Stimulated activated CD8-positive, alpha-beta memory T cell treated with anti-CD3 and anti-CD28 coated beads, Interleukin-7, amount 100 ng/mL, for 1 hour (primary cell): ENCODE results near the gene KPNA4.
A peak's percentile ranks its signal among the peaks of the same experiment; 100 is the strongest.
"Not testable (repeated sequence)": the region's sequence is repeated elsewhere in the genome, so short reads cannot be mapped to it uniquely, and the experiment has no call there.

ENCODE experiments used
- DNase-seq, 2 donors: peaks; one replicate each; pipeline ENCODE4 v3.0.0-alpha.2; 2020; ENCODE audit warnings: low read depth in 2 of 2

The KPNA4 gene, protein sequence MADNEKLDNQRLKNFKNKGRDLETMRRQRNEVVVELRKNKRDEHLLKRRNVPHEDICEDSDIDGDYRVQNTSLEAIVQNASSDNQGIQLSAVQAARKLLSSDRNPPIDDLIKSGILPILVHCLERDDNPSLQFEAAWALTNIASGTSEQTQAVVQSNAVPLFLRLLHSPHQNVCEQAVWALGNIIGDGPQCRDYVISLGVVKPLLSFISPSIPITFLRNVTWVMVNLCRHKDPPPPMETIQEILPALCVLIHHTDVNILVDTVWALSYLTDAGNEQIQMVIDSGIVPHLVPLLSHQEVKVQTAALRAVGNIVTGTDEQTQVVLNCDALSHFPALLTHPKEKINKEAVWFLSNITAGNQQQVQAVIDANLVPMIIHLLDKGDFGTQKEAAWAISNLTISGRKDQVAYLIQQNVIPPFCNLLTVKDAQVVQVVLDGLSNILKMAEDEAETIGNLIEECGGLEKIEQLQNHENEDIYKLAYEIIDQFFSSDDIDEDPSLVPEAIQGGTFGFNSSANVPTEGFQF

DNA sequence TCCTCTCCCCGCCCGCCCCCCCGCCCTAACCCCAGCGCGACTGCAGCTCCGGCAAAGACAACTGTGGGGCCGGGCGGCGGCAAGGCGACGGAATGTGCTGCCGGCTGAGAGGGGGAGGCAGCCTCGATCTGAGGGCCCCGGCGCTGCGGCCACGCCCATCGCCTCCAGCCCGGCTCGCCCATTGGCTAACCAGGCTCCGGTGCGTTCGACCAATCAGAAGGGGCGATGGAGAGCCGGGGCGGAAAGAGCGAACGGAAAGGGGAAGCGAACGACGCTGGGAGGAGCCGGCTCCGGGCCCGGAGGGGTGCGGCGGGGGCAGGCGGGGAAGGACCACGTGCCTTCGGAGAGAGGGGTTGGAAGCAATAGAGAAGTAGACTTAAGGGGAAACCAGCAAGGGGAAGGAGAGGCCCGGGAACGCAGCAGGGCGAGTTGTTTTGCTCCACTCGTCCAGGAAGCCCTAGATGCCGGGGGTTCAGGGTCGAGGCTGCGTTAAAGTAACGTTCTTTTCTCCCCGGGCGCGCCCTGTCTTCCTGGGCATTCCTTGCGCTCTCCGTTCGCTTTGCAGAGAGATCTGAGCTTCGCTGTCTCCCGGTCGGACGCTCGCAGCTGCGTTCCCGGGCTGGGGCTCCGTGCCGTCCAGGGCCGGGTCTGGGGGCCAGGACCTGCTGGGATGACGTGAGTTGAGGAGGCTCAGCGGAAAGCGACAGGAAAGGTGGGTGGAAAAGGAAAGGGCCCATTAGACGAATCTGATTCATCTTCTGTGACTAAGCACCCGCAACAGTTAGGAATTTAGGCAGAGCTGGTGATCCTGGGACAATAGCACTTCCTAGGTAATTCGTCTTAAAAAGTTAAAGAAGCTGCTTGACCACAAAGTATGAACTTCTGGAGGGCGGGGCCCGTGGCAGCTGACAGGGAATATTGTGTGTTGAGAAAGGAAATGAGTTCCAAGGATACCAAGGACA lies at the start of gene KPNA4:
Gene KPNA4 (minus strand): TSS at position 130 of the 962 bp plus-strand sequence. CDS start 289 bp downstream, outside the sequence.
- peak; percentile 92 to 95 for DNase-seq

GRCh38 chr3:160613661-160614060 lies 48.3 kb upstream of the KPNA4 start:
- DNase-seq, result no peak

DNA sequence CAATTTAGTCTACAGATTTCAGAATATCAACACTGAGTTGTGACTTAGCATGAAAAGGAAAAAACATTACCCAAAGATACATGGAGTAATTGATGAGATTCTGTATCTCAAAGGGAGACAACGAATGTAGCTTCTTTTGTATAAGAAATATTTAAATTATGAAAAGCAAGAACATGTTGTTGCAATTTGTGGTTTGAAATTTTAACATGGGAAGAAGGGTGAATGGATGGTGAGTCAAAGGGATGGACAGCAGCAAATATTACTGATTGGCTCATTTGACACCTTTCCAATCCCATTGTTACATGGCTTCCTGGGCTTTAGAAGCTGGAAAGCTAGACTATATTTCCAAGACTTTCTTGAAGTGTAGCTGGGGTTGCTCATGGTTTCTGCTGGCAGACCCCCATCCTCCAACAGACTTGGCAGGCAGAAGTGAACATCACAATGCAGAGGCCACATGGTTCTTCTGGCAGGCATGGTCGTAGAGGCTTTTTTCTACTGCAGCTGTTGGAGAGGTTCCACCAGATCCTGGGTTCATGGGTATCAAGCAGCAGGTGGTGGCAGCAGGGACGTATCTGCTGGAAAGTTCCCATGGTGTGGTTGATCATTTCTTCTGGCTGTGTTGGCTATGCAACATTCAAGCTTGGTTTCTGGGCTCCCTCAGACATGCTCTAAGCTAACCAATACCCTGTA lies 47.2 kb upstream of the KPNA4 start:
- no peak for DNase-seq

GRCh38 chr3:160611141-160611540 lies 45.8 kb upstream of the KPNA4 start:
- DNase-seq, result no peak

GRCh38 chr3:160608870-160609269 lies 43.5 kb upstream of the KPNA4 start:
- no peak for DNase-seq

DNA sequence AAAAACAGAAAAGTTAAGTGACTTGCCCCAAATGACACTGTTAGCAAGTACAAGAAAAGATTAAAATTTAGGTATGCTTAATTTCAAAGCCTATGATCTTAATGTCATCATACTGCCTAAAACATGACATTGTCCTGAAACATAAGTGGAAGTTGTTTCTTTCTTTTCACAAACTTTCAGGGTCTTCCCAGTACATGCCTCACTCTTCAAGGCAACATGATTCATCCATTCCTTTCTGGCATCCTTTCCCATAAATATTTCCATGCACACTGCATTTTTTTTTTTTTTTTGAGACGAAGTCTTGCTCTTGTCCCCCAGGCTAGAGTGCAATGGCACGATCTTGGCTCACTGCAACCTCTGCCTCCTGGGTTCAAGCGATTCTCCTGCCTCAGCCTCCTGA lies 42.5 kb upstream of the KPNA4 start:
- DNase-seq, result no peak

- no peak for DNase-seq
Measured at GRCh38 chr3:160605315-160605714, 39.9 kb upstream of the KPNA4 start.

- not testable (repeated sequence) for DNase-seq
Measured at GRCh38 chr3:160603845-160604244, 38.5 kb upstream of the KPNA4 start.

- DNase-seq, result no peak
Measured at GRCh38 chr3:160602259-160602658, 36.9 kb upstream of the KPNA4 start.

GRCh38 chr3:160601288-160601687 lies 35.9 kb upstream of the KPNA4 start:
- DNase-seq, result no peak

DNA sequence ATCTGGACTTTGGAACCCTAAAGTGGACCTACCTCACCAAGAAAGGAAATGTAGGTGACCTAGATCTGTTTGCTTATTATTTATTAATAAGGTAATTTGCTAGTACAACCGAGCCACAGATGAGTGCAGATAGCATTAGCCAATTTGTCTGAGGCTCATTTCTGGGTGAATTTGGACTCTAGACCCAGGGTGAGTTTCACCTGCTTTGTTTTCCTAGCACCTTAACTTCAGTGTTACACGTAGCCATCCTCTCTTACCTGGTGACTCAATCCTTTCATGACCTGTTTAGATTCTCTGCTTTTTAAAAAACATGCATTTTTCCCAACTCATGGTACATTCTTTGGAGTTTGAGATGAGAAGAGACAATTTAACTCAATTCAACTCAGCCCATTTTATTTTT lies 33.5 kb upstream of the KPNA4 start:
- DNase-seq, result no peak

GRCh38 chr3:160588023-160588422 lies 22.7 kb upstream of the KPNA4 start:
- no peak for DNase-seq

GRCh38 chr3:160587105-160587504 lies 21.7 kb upstream of the KPNA4 start:
- DNase-seq, result no peak

DNA sequence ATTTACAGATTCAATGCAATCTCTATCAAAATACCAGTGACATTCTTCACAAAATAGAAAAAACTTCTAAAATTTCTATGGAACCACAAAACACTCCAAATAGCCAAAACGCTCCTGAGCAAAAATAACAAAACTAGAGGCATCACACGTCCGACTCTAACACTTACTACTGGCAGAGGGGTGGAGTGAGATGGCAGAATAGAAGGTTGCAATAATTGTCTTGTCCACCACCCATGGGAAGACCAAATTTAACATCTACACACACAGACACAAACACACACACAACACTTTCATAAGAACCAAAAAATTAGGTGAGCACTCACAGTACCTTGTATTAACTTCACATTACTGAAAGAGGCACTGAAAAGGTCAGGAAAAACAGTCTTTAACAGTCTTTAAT lies 21.3 kb upstream of the KPNA4 start:
- no peak for DNase-seq

DNA sequence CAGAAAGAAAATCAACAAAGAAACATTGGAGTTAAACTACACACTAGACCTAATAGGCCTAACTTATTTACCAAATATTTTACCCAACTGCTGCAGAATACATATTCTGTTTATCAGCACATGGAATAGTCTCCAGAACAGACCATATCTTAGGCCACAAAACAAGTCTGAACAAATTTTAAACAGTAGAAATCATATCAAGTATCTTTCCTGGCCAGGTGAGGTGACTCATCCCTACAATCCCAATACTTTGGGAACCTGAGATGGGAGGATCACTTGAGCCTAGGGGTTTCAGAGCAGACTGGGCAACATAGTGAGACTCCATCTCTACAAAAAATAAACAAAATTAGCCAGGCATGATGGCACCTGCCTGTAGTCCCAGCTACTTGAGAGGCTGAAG lies 18.1 kb upstream of the KPNA4 start:
- no peak for DNase-seq

DNA sequence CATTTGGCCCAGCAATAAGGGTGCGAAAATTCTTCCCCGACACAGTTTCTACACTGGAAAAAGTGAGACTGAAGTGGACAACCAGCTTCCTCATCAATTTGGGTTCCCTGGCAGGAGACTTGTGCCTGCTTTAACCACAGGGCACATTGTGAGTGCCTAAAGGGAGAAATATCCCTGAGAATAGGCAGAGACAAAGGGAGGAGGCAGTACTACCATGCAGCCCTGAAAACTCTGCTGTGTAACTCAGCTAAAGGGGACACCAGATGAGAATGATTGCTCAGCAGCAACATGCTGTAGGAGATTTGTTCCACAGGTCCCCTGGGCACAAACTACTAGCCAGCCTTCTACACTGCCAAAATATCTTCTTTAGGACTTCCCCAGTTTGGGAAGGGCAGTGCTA lies 15.6 kb upstream of the KPNA4 start:
- no peak for DNase-seq

GRCh38 chr3:160577556-160578195 lies 12.3 kb upstream of the KPNA4 start:
- DNase-seq, result no peak

GRCh38 chr3:160577093-160577492 lies 11.7 kb upstream of the KPNA4 start:
- no peak for DNase-seq

- no peak for DNase-seq
Measured at GRCh38 chr3:160576621-160577020, 11.2 kb upstream of the KPNA4 start.

GRCh38 chr3:160575589-160575988 lies 10.2 kb upstream of the KPNA4 start:
- DNase-seq, result no peak

DNA sequence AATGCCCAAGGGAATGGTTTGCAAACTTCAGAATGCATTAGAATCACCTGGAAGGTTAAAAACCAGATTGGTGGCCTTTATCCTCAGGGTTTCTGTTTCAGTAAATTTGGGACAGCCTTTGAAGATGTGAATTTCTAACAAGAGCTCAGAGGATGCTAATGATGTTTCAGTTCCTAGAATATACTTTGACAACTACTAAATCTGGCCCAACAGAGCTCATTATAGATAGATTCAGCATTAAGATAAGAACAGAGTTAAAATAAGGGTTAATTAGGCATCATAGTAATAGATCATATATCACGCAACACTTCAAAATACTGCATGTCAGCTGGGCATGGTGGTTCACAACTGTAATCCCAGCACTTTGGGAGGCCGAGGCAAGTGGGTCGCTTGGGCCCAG lies 9.3 kb upstream of the KPNA4 start:
- no peak for DNase-seq
